ACC112 (cell line): ENCODE results near the gene TIMMDC1.

ENCODE experiments used
- H2AFZ ChIP-seq: fragments of 200-600 bp; sonication (generic); one replicate; pipeline ENCODE4 v1.6.0; 2017; ENCODE audit warnings: antibody characterized with exemption, low read length; ENCODE audit not compliant: unreplicated experiment
- H3K27ac ChIP-seq: fragments of 200-600 bp; sonication (generic); 2 replicates; pipeline ENCODE4 v1.5.1; 2014; ENCODE audit warnings: low read depth, mild to moderate bottlenecking, antibody characterized with exemption, low read length, moderate library complexity
- H3K27me3 ChIP-seq: fragments of 200-600 bp; sonication (generic); 2 replicates; pipeline ENCODE4 v1.6.1; 2014; ENCODE audit warnings: mild to moderate bottlenecking, antibody characterized with exemption, low read length, moderate library complexity, mixed read lengths; ENCODE audit not compliant: insufficient read depth
- H3K36me3 ChIP-seq: fragments of 200-600 bp; sonication (generic); 2 replicates; pipeline ENCODE4 v1.6.1; 2016; ENCODE audit warnings: mild to moderate bottlenecking, antibody characterized with exemption, low read length, moderate library complexity, mixed read lengths; ENCODE audit not compliant: insufficient read depth
- H3K4me1 ChIP-seq: fragments of 200-600 bp; sonication (generic); one replicate; pipeline ENCODE4 v1.6.1; 2016; ENCODE audit warnings: low read length, mixed read lengths; ENCODE audit not compliant: insufficient read depth, unreplicated experiment, control insufficient read depth
- H3K4me3 ChIP-seq: fragments of 200-600 bp; sonication (generic); 2 replicates; pipeline ENCODE4 v1.5.1; 2014; ENCODE audit warnings: mild to moderate bottlenecking, low read depth, low read length
- H3K79me2 ChIP-seq: fragments of 200-600 bp; sonication (generic); one replicate; pipeline ENCODE4 v1.6.0; 2016; ENCODE audit warnings: low read length; ENCODE audit not compliant: control insufficient read depth, unreplicated experiment, insufficient read depth

The TIMMDC1 gene

DNA sequence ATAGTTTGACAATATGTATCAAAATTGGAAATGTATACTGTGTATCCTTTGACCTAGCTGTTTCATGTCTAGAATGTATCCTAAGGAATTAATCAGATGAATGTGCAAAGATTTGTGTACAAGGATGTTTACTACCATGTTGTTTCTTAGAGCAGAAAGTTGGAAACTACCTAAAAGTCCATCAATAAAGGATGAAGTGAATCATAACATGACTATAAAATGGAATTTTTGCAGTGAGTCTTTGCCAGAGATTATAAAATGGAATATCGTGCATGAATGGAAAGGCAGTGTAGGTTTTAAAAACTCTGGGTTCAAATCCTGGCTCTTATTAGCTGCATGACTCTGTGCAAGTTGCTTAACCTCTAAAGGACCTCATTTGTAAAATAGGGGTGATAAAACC is 15.2 kb upstream of the TIMMDC1 start:
- no peak overlapping the region for H3K4me3 ChIP-seq
- H2AFZ ChIP-seq, result no peak overlapping the region
- no peaks in the 10 kb centered on the region for H3K27me3 ChIP-seq
- H3K4me1 ChIP-seq, result no peaks in the 10 kb centered on the region
- H3K36me3 ChIP-seq, result peaks cover 15% of the 10 kb centered on the region
- H3K27ac ChIP-seq, result no peak overlapping the region
- H3K79me2 ChIP-seq, result no peaks in the 10 kb centered on the region

DNA sequence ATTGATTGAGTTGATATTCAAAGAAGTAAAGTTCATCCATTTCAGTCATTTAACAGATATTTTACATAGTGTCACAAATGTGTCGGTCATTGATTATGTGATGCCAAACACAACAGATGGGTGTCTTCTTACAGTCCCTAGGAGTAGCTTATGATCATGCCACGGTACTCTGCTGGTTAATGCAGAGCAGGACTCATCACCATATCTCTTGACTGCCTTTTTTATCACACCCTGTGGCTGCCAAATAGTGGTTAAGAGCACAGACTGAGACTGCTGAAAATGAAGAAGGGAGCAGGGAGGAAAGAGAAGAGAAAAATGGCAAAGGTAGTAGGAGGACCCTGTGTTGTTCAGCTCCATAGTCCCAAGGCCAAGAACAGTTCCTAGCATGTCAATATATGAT is 12.8 kb upstream of the TIMMDC1 start:
- H3K27ac ChIP-seq, result no peak overlapping the region
- peaks cover 9% of the 10 kb centered on the region for H3K36me3 ChIP-seq
- H3K27me3 ChIP-seq, result no peaks in the 10 kb centered on the region
- no peak overlapping the region for H3K4me3 ChIP-seq
- H3K4me1 ChIP-seq, result no peaks in the 10 kb centered on the region
- H3K79me2 ChIP-seq, result no peaks in the 10 kb centered on the region
- H2AFZ ChIP-seq, result no peak overlapping the region

DNA sequence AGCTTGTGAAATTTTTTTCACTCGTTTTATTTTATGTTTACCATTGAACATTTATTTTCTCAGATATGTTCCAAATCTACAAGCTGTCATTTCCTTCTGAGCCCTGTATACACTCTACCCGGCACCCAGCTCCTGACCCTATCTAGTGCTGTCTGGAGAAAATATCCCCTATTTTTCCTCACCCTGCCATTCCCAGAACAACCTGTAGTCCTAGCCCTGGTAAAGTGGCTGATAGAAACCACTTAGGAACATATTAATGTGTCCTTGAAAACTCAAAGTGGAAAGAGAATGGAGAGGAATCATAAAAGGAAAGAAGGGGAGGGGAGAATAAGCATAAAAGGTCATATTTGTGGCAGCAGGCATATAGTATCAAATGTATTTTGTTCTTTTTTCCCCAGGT is 8.2 kb upstream of the TIMMDC1 start:
- Histone ChIP-seq H3K4me3 (no peak overlapping the region), H3K4me1 (no peaks in the 10 kb centered on the region), H2AFZ (no peak overlapping the region), H3K36me3 (peaks cover 14% of the 10 kb centered on the region; the same call in 1 of the 2 replicates), H3K79me2 (no peaks in the 10 kb centered on the region), H3K27me3 (no peaks in the 10 kb centered on the region), H3K27ac (no peak overlapping the region)

DNA sequence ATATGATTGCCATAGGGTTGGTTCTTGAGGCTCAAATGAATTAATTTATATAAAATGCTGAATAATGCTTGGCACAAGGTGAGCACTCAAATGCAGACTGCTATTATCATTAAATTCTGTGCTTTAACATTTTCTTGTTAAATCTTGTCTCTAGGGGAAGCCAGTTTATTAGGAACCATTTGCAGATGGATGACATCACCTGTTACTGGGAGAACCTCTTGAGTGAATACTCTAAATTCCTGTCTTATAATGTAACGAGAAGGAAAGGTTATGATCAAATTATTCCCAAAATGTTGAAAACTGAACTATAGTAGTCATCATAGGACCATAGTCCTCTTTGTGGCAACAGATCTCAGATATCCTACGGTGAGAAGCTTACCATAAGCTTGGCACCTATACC is 6.2 kb upstream of the TIMMDC1 start:
- peaks cover 2% of the 10 kb centered on the region for H3K79me2 ChIP-seq
- H3K36me3 ChIP-seq, result peaks cover 5% of the 10 kb centered on the region; the same call in 1 of the 2 replicates
- H3K27ac ChIP-seq, result no peak overlapping the region
- H2AFZ ChIP-seq, result no peak overlapping the region
- H3K4me1 ChIP-seq, result peaks cover 3% of the 10 kb centered on the region
- no peak overlapping the region for H3K4me3 ChIP-seq
- H3K27me3 ChIP-seq, result no peaks in the 10 kb centered on the region

DNA sequence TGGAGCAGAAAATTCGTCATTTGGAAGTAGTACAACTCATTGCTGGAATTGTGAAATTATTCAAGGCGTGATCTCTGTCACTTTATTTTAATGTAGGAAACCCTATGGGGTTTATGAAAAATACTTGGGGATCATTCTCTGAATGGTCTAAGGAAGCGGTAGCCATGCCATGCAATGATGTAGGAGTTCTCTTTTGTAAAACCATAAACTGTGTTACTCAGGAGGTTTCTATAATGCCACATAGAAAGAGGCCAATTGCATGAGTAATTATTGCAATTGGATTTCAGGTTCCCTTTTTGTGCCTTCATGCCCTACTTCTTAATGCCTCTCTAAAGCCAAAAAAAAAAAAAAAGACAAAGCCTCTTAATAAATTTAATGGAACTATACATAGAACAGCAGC is 5.5 kb upstream of the TIMMDC1 start:
- Histone ChIP-seq H3K36me3 (peaks cover 5% of the 10 kb centered on the region; the same call in 1 of the 2 replicates), H3K27ac (no peak overlapping the region), H3K27me3 (no peaks in the 10 kb centered on the region), H3K79me2 (peaks cover 8% of the 10 kb centered on the region), H2AFZ (no peak overlapping the region), H3K4me1 (peaks cover 8% of the 10 kb centered on the region), H3K4me3 (no peak overlapping the region)

DNA sequence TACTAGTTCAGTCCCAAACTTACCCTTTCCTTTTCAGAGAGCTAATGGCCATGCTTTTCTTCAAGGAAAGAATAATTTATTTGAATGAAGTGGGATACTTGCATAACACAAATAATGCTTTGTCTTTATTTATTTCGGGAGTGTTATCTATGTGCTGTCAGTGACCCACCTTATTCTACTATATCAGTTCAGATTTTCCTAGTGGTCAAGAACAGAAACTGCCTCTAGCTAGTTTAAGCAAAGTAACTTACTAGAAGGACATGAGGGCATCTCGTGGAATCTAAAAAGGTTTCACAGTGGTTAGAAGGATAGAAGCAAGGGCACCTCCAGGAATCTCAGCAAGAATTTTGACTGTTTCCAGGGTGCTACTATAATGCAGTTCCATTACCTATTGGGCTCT is 3.8 kb upstream of the TIMMDC1 start:
- peaks cover 18% of the 10 kb centered on the region for H3K79me2 ChIP-seq
- H3K4me1 ChIP-seq, result peaks cover 10% of the 10 kb centered on the region
- H3K27me3 ChIP-seq, result no peaks in the 10 kb centered on the region
- H3K27ac ChIP-seq, result no peak overlapping the region
- no peak overlapping the region for H2AFZ ChIP-seq
- H3K4me3 ChIP-seq, result no peak overlapping the region
- H3K36me3 ChIP-seq, result peaks cover 5% of the 10 kb centered on the region; the same call in 1 of the 2 replicates

DNA sequence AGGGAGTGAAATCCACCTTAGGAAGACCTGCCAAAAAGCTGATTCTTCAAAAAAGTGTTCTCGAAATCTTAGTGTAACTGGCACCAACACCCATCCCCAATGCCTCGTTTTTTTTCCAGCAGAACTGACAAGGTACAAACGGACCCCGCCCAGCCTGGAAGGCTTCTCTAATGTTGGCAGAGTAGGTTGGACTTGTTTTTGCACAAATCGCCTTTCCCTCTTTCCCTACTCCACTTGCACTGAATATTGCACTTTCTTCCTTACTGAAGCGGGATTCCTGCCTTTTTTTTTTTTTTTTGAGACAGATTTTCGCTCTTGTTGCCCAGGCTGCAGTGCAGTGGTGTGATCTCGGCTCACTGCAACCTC is 544 bp upstream of the TIMMDC1 start:
- Histone ChIP-seq H3K36me3 (peaks cover 3% of the 10 kb centered on the region; the same call in 1 of the 2 replicates), H3K27me3 (no peaks in the 10 kb centered on the region), H2AFZ (peak overlapping the region; percentile 40), H3K27ac (peak overlapping the region; percentile 73; the same call in 1 of the 2 replicates), H3K4me1 (peaks cover 28% of the 10 kb centered on the region), H3K79me2 (peaks cover 35% of the 10 kb centered on the region), H3K4me3 (peak overlapping the region; percentile 96)

DNA sequence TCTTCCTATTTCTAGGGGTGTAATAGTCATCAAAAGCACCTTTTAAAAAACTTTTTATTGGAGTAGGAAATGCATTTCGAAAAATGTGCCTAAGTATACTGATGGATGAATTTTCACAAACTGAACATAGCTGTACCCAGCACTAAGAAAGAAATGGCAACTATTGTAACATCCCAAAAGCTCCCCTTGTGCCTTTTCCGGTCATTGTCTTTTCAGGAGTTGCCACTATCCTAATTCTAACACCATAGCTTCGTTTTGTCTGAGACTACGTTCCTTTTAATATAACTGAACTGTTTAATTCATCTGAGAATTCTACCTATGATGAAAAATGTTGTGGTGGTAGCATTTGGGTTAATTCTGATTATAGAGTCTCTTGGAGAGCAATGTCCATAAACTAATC is 1.9 kb downstream of the TIMMDC1 start:
- Histone ChIP-seq H3K27me3 (no peaks in the 10 kb centered on the region), H3K36me3 (peaks cover 8% of the 10 kb centered on the region; the same call in 1 of the 2 replicates), H3K4me3 (peak overlapping the region; percentile 96), H3K27ac (no peak overlapping the region; the same call in 1 of the 2 replicates), H3K79me2 (peaks cover 35% of the 10 kb centered on the region), H2AFZ (peak overlapping the region; percentile 59), H3K4me1 (peaks cover 28% of the 10 kb centered on the region)

DNA sequence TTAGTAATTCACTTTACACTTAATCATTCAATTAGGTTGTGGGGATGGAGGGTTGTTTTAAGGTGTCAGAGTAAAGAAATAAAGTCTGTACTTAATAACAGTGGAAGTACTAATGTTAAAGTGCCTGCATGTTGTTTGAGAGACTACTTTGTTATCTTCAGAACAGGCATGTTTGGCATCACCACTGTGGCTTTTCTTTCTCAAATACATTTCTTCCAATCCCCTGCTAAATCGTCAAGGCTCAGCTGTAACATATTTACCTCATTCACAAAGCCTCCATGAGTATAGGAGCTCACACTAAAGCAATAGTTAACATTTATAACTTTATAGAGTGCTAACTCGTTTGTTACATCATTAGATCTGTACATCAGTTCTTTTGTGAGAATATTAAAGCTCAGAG is 2.6 kb downstream of the TIMMDC1 start:
- H2AFZ ChIP-seq, result peak overlapping the region; percentile 10
- H3K27ac ChIP-seq, result no peak overlapping the region
- H3K36me3 ChIP-seq, result peaks cover 8% of the 10 kb centered on the region; the same call in 1 of the 2 replicates
- peak overlapping the region; percentile 96 for H3K4me3 ChIP-seq
- H3K27me3 ChIP-seq, result no peaks in the 10 kb centered on the region
- peaks cover 28% of the 10 kb centered on the region for H3K4me1 ChIP-seq
- peaks cover 35% of the 10 kb centered on the region for H3K79me2 ChIP-seq

DNA sequence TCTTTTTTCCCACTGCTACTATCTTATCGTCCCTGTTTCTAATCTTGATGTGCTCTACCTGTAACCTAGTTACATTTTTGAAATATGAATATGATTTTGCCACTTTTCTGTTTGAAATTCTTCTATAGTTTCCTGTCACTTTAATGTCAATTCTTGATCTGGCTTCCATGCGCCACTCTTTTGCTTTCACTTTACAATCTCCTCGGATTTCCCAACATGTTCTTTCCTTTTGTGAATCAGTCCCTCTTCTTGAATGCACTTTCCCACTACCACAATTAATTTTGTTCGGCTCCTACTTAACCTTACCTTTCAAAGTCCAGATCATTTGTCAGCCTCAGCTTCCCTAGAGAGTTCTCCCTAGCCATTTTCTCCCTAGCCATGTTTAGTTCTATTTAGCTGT is 8.3 kb downstream of the TIMMDC1 start:
- Histone ChIP-seq H3K27me3 (no peaks in the 10 kb centered on the region), H3K79me2 (peaks cover 9% of the 10 kb centered on the region), H3K4me1 (peaks cover 3% of the 10 kb centered on the region), H2AFZ (no peak overlapping the region), H3K36me3 (peaks cover 14% of the 10 kb centered on the region; the same call in 1 of the 2 replicates), H3K27ac (peak overlapping the region; percentile 20; the same call in 1 of the 2 replicates), H3K4me3 (peak overlapping the region; percentile 72)

DNA sequence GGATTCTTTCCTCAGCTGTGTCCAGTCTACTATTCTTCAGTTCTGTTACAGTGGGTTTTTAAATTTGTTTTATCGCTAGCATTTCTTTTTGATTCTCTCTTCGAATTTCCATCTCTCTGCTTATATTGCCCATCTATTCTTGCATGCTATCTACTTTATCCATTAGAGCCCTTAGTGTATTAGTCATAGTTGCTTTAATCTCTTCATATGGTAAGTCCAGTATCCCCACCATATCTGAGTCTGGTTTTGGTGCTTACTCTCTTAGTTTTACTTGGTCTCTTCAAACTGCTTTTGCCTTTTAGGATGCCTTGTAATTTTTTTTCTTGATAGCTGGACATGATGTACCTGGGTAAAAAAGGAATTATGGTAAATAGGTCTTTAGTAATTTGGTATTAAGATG is 9.1 kb downstream of the TIMMDC1 start:
- Histone ChIP-seq H2AFZ (no peak overlapping the region), H3K4me3 (peak overlapping the region; percentile 72; the same call in 1 of the 2 replicates), H3K36me3 (peaks cover 11% of the 10 kb centered on the region; the same call in 1 of the 2 replicates), H3K79me2 (peaks cover 7% of the 10 kb centered on the region), H3K27ac (no peak overlapping the region), H3K27me3 (no peaks in the 10 kb centered on the region), H3K4me1 (peaks cover 3% of the 10 kb centered on the region)
